GM19395 (cell line): ENCODE data around the gene TRAF6.
"Not testable (repeated sequence)": the region's sequence is repeated elsewhere in the genome, so short reads cannot be mapped to it uniquely, and the experiment has no call there.

ENCODE experiments used
- ATAC-seq: cut with Tn5 transposase; IDR thresholded peaks from one replicate; pipeline ENCODE4 v1.9.1; 2021; ENCODE audit warnings: mild to moderate bottlenecking, moderate library complexity; ENCODE audit not compliant: unreplicated experiment

Gene TRAF6

GRCh38 chr11:36509694-36510593, at the start of gene TRAF6:
TSS of gene TRAF6 (minus strand) at chr11:36510272. CDS start at chr11:36501515, 8,757 bp downstream.
- peak; percentile 96 for ATAC-seq

DNA sequence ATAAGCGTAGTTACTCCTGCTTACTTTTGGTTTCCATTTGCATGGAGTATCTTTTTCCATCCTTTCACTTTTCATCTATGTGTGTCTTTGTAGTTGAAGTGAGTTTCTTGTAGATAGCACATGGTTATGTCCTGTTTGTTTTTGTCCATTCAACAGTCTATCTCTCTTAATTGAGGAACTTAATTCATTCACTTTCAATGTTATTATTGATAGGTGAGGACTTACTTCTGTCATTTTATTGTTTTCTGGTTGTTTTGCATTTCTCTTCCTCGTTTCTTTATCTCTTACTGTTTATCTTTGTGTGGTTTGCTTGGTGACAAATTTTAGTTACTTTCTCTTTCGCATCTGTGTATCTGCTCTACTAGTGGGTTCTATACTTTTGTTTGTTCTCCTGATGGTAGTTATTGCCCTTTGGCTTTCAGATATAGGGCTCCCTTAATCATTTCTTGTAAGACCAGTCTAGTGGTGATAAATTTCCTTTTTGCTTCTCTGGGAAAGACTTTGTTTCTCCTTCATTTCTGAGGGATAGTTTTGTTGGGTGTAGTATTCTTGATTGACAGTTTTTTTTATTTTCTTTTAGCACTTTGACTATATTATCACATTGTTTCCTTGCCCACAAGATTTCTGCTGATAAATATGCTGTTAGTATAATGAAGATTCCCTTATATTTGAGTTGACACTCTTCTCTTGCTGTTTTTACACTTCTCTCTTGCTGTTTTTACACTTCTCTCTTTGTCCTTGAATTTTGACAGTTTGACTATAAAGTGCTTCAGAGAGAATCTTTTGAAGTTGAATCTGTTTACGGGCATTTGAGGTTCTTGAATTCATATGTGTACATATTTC, 48.7 kb upstream of the TRAF6 start:
- ATAC-seq: peak; percentile 98

DNA sequence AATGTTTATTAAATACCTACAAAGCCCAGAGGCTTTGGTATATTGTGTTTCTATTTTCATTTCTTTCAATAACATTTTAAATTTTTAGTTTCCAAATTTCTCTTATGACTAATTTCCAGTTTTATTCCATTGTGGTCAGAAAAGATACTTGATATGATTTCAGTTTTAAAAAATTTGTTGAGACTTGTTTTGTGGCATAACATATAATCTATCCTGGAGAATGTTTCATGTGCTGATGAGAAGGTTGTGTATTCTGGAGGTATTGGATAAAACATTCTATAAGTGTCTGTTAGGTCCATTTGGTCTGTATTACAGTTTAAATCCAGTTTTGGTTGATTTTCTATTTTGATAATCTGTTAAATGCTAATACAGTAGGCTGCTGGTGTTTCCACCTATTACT, 47.9 kb upstream of the TRAF6 start:
- ATAC-seq: no peak

DNA sequence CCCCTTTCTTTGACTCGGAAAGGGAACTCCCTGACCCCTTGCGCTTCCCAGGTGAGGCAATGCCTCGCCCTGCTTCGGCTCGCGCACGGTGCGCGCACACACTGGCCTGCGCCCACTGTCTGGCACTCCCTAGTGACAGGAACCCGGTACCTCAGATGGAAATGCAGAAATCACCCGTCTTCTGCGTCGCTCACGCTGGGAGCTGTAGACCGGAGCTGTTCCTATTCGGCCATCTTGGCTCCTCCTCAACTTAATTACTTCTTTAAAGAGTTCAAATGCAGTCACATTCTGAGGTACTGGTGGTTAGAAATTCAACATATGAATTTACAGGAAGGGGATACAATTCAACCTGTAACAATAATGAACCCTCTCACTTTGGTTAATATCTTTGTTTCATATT, 47.3 kb upstream of the TRAF6 start:
- not testable (repeated sequence) for ATAC-seq

- ATAC-seq: no peak
These were observed 40.5 kb upstream of the TRAF6 start for GRCh38 chr11:36550385-36551115.

DNA sequence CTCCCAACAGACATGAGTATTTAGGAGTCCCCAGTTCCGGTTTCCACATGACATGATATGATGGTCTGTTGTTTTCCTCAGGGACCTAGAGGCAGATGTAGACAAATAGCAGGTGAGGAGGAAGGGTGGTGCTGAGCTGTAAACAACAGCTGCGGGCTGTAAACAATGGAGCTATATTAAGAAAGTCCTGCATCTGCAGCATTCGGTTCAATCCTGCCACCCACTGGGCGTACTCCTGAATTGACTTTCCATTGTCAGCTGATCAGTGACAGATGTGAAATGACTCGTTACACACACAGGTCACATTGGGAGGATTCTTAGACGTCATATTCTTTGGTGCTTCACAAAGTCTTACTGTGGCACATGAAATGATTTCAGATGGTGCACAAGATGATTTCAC, 30.9 kb upstream of the TRAF6 start:
- ATAC-seq: peak; percentile 97

- ATAC-seq: no peak
These were observed 24.3 kb upstream of the TRAF6 start for GRCh38 chr11:36534276-36534840.

DNA sequence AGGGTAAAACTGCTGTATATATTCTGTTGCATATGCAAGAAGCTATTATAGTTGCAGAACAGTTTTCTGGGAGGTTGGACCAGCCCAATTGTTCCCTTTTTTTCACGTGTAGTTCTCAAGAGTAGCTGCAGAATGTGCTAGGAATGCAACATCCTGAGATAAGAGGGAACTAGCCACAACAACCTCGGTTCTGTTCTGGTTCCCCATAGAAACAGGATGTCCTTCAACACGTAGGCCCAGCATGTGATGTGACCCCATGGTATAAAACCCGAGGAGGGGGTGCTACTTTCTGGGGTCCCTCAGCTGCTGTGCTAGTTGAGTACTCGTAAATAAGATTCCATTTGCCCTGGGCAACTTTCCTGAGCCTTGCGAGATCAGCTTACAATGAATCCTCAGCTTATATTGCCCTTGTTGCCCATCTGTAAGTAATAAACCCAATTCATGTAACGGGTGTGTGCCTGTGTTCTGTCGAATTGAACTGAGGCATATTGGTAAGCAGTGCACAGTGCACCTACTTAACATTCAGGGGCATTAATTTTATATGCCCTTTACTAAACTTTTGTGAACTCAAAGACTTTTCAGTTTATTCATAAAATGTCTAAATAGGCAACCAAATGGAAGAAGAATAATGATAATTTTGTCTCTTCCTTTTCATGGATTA, 23.0 kb upstream of the TRAF6 start:
- no peak for ATAC-seq

DNA sequence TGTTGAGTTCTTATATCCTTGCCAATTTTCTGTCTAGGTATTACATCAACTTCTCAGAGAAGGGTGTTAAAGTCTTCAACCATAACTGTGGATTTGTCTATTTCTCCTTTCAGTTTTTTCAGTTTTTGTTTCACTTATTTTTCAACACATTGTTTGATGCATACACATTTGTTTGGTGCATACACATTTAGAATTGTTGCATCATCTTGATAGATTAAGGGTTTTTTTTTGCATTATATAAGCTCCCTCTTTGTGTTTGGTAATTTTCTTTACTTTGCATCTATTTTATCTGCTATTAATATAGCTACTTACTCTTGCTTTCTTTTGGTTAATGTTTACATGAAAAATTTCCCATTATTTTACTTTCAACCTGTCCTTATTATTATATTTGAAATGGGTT, 20.8 kb upstream of the TRAF6 start:
- ATAC-seq: no peak

GRCh38 chr11:36513965-36514364, 3.9 kb upstream of the TRAF6 start:
- no peak for ATAC-seq

DNA sequence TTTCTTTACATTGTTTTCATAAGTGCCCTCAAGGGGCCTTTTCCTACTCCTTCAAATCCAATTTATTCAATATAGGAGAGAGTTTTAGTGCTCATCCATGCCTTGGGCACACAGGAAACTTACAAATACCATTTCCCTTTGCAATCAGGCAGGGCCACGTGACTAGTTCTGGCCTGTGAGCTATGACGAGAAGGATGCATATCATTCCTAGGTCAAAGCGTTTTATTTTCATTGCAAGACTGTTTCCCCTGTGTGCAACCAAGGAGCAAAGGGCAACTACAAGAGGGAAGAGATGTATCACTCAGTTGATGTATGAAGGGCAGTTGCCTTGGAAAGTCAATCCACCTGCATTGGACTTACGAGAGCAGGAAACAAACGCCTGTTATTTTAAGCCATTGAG, 1.9 kb upstream of the TRAF6 start:
- ATAC-seq: no peak

DNA sequence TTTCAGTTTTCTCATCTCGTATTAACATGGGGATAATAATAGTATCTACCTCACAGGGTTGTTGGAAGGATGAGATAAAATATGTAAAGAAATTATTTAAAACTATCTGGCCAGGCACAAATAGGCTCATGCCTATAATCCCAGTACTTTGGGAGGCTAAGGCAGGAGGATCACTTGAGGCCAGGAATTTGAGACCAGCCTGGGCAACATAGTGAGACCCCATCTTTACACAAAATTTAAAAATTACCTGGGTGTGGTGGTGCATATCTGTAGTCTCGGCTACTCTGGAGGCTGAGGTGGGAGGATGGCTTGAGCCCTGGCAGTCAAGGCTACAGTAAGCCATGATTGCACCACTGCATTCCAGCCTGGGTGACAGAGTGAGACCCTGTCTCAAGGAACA, 990 bp upstream of the TRAF6 start:
- not testable (repeated sequence) for ATAC-seq

DNA sequence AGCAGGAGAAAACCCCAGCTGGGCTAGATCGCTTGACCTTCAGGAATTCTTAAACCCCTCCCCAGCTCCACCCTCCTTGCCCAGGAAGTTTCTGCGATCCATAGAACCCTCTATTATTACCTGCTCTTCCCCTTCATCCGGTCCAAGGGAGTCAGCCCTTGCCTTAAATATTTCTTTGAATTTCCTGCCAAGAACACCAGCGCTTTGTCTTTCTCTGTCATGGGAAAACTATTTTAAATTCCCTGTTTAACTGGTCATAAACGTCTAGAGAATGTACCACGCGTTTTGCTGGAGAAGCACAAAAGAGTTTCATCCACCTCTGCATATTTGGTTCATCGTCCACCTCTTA, 496 bp upstream of the TRAF6 start:
- ATAC-seq: no peak

DNA sequence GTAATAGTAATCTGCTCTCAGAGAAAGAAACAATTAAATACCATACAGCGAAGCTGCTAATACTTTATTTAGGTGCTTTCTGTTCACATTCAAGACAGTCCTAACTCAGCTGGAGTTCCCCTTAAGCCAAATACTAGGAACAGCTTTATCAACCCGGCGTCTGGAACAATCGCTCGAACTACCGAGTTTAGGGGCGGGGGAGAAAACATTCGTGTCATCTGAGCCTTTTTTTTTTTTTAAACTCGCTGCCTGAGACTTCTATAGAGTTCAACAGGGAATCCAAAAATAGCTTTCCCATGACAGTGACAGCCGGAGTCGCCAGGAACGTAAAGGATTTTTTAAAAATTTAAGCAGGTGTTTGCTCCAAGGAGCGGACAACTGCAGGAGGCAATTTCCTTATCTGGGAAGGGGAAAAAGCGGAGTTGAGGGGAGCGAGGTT, 852 bp downstream of the TRAF6 start:
- peak; percentile 20 for ATAC-seq

DNA sequence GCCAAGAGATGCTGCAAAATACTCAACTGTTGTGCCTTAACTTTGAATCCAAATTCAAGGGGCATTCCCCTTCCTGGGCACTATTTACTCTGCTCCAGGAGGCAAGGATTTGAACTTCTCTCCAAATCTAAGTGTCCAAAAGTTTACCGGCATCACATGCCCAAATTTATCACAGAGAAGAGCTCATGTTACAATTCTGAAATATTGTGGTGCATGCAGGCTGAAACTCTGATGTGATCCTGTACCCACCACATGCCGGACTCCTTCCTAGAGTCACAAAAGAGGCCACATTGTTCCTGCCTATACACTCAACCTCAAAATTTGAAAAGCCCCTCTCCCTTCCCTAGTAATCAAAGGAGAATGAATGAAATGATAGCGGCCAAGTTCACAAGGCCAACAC, 1.3 kb downstream of the TRAF6 start:
- no peak for ATAC-seq

DNA sequence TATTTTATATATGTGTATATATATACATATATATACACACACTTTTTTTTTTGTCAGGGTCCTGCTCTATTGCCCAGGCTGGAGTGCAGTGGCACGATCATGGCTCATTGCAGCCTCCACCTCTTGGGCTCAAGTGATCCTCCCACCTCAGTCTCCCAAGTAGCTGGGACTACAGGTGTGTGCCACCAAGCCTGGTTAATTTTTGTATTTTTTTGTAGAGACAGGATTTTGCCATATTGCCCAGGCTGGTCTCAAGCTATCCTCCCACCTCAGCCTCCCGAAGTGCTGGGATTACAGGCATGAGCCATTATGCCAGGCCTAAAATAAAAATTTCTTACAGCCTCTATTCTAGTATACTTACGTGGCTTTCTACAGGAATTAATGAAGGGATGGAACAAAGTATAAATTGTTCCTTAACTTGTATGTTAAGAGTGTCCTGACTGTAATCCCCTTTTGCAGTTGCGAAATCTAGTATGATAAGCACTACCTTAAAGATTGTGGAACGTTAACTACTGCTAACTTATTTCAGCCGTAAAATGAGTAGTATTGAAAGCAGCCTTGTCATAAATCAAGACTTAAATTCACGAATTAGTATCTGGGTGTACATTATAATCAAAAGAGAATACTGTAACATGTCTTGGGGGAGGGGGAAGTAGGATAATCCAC, 2.1 kb downstream of the TRAF6 start:
- ATAC-seq: no peak

GRCh38 chr11:36501236-36501635, 8.8 kb downstream of the TRAF6 start:
- no peak for ATAC-seq

GRCh38 chr11:36500315-36500721, 9.8 kb downstream of the TRAF6 start:
- ATAC-seq: peak; percentile 91

DNA sequence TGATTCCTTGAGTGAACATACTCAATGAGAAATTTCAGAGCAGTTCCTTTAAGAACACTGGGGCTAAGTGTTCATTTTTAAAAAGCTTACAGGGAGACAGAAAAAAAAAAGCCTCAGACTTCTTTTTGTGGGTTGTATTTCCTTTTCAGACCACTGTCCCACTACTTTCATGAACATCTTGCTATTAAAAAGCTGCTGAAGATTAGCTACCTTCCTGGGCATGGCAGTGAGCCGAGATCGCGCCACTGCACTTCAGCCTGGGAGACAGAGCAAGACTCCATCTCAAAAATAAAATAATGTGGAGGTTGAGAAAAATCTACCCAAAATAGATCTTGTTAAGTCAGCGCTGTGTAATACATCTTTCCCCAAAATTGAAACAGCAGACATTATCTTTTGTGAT, 10.8 kb downstream of the TRAF6 start:
- ATAC-seq: no peak

GRCh38 chr11:36498721-36499120, 11.4 kb downstream of the TRAF6 start:
- no peak for ATAC-seq
